ENCODE results near the gene DUSP8.

Gene DUSP8

GRCh38 chr11:1566381-1567051 is 5.6 kb downstream of the DUSP8 start:
- no peak for DNase-seq (ENCODE audit: low read depth in 2 of 3, low spot score in 1 of 3)

GRCh38 chr11:1565904-1566247 is 6.2 kb downstream of the DUSP8 start:
- no peak for DNase-seq (ENCODE audit: low read depth in 2 of 3, low spot score in 1 of 3)

- DNase-seq (ENCODE audit: low read depth in 2 of 3, low spot score in 1 of 3), result no peak
Observed at GRCh38 chr11:1565173-1565903, 6.7 kb downstream of the DUSP8 start.

GRCh38 chr11:1564535-1565172 is 7.4 kb downstream of the DUSP8 start:
- no peak for DNase-seq (ENCODE audit: low read depth in 2 of 3, low spot score in 1 of 3)

GRCh38 chr11:1563697-1564534 is 8.2 kb downstream of the DUSP8 start:
- DNase-seq (ENCODE audit: low read depth in 2 of 3, low spot score in 1 of 3), result no peak

- no peak for DNase-seq (ENCODE audit: low read depth in 2 of 3, low spot score in 1 of 3)
Observed at GRCh38 chr11:1563149-1563638, 8.9 kb downstream of the DUSP8 start.

- DNase-seq (ENCODE audit: low read depth in 2 of 3, low spot score in 1 of 3), result no peak
Observed at GRCh38 chr11:1562469-1563148, 9.5 kb downstream of the DUSP8 start.

GRCh38 chr11:1561955-1562354 is 10.1 kb downstream of the DUSP8 start:
- DNase-seq (ENCODE audit: low read depth in 2 of 3, low spot score in 1 of 3), result no peak

GRCh38 chr11:1561266-1561665 is 10.8 kb downstream of the DUSP8 start:
- DNase-seq (ENCODE audit: low read depth in 2 of 3, low spot score in 1 of 3), result no peak

- no peak for DNase-seq (ENCODE audit: low read depth in 2 of 3, low spot score in 1 of 3)
Observed at GRCh38 chr11:1560649-1561251, 11.3 kb downstream of the DUSP8 start.

- DNase-seq (ENCODE audit: low read depth in 2 of 3, low spot score in 1 of 3), result no peak
Observed at GRCh38 chr11:1560002-1560648, 11.9 kb downstream of the DUSP8 start.

- DNase-seq (ENCODE audit: low read depth in 2 of 3, low spot score in 1 of 3), result no peak
Observed at GRCh38 chr11:1559111-1559951, 12.7 kb downstream of the DUSP8 start.

GRCh38 chr11:1558775-1559110 is 13.3 kb downstream of the DUSP8 start:
- DNase-seq (ENCODE audit: low read depth in 2 of 3, low spot score in 1 of 3), result no peak

GRCh38 chr11:1557904-1558774 is 13.9 kb downstream of the DUSP8 start:
- DNase-seq (ENCODE audit: low read depth in 2 of 3, low spot score in 1 of 3), result no peak

- no peak for DNase-seq (ENCODE audit: low read depth in 2 of 3, low spot score in 1 of 3)
Observed at GRCh38 chr11:1557051-1557884, 14.8 kb downstream of the DUSP8 start.

GRCh38 chr11:1556278-1556902 is 15.7 kb downstream of the DUSP8 start:
- no peak for DNase-seq (ENCODE audit: low read depth in 2 of 3, low spot score in 1 of 3)

GRCh38 chr11:1555713-1556153 is 16.3 kb downstream of the DUSP8 start:
- no peak for DNase-seq (ENCODE audit: low read depth in 2 of 3, low spot score in 1 of 3)
